Thymus (tissue), 11 donors: ENCODE measurements around the gene LMLN. TPM values are rescaled to one million over a fixed set of nuclear protein-coding genes. Genes with fewer than 3 reads are reported as not detected.
"Not testable (repeated sequence)": the region's sequence is repeated elsewhere in the genome, so short reads cannot be mapped to it uniquely, and the experiment has no call there.

Experiments
- DNase-seq, 9 donors: peaks; one replicate each; pipeline ENCODE4 v3.0.0-alpha.2; 2013; ENCODE audit warnings: low spot score in 9 of 9, low read depth in 6 of 9, missing footprints in 1 of 9
- H3K27ac ChIP-seq, 2 donors: one replicate each; pipeline ENCODE4 v1.5.1; 2013; ENCODE audit warnings: control low read depth in 1 of 2, low read depth in 1 of 2, low read length in 1 of 2, mild to moderate bottlenecking in 1 of 2, moderate library complexity in 1 of 2
- H3K27me3 ChIP-seq, 2 donors: one replicate each; pipeline ENCODE4 v1.5.1; 2013; ENCODE audit warnings: low read length in 1 of 2; ENCODE audit not compliant: control insufficient read depth in 2 of 2, insufficient read depth in 1 of 2
- H3K36me3 ChIP-seq, 2 donors: one replicate each; pipeline ENCODE4 v1.5.1; 2013; ENCODE audit warnings: low read length in 1 of 2, mild to moderate bottlenecking in 1 of 2, moderate library complexity in 1 of 2; ENCODE audit not compliant: control insufficient read depth in 2 of 2, insufficient read depth in 2 of 2
- H3K4me1 ChIP-seq, 2 donors: one replicate each; pipeline ENCODE4 v1.5.1; 2013; ENCODE audit warnings: low read length in 2 of 2; ENCODE audit not compliant: control insufficient read depth in 2 of 2, insufficient read depth in 2 of 2
- H3K4me3 ChIP-seq, 2 donors: one replicate each; pipeline ENCODE4 v1.5.1; 2013; ENCODE audit warnings: low read length in 2 of 2, control low read depth in 1 of 2, mild to moderate bottlenecking in 1 of 2
- H3K9me3 ChIP-seq, 2 donors: one replicate each; pipeline ENCODE4 v1.5.1; 2013; ENCODE audit warnings: low read length in 1 of 2, mild to moderate bottlenecking in 1 of 2; ENCODE audit not compliant: control insufficient read depth in 2 of 2, insufficient read depth in 1 of 2
- WGBS: extraction: QIAGEN DNeasy Blood & Tissue Kit; methylation state at CpG from one replicate; pipeline ENCODE4 v1.1.7; 2013; 5-methylcytosine and 5-hydroxymethylcytosine counted together
- polyA plus RNA-seq: library from polyadenylated mRNA; stranded (reverse); fragments of 200-250 nt; gene quantifications from one replicate; pipeline ENCODE4 v1.2.3, GENCODE V29; 2013
- total RNA-seq: library from RNA; stranded (reverse); fragments of 120-200 nt; gene quantifications from one replicate; pipeline ENCODE4 v1.2.4, GENCODE V29; 2013
- donor health status: healthy.

LMLN gene
- total and polyA plus RNA-seq, 2 donors: 1.4 to 2.2 TPM

DNA sequence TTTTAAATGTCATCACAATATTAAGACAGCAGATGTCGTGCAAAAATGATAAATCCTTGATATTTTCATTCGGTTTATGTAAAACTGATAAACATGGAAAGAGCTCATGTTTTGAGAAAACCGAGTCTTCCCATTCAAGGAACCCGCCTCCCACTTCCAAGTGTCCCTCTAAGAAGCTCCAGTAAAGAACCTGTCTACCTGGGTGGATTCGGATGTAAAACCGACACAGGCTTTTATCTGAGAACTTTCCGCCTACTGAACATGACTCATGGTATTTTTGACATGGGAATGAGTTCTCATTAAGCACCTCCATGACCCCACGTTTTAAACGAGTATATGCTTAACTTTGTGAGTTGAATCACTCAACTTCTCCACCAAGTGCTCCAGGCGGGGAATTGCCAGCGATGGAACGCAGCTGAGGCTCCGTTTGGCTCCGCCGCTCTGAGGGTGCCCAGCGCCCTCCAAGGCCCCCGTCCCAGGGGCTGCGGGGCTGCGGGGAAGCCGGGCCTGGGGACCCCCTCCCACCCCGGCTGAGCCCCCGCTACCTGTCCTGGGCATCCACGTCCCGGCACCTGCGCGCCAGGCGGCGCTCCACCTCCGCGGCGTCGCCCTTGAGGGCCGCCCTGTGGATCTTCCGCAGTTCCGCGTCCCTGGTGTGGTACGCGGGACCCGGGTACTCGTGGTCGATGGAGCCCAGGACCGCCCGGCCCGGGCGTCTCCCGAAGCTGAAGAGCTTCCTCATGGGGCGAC, 119.9 kb downstream of the LMLN start:
- Histone ChIP-seq H3K36me3 (no peaks in the 10 kb centered on the region), H3K4me3 (peak overlapping the region; percentile 35 to 46), H3K27me3 (peaks cover 25 to 69% of the 10 kb centered on the region in 2 donors), H3K27ac (no peak overlapping the region), H3K9me3 (peaks cover 3 to 14% of the 10 kb centered on the region in 2 donors), H3K4me1 (peaks cover 5 to 6% of the 10 kb centered on the region in 2 donors)
- peak in 4 of 9 donors; percentile 3 to 36 (median 18) for DNase-seq
- 9% methylated on average over 47 of the region's 47 CpGs for WGBS

DNA sequence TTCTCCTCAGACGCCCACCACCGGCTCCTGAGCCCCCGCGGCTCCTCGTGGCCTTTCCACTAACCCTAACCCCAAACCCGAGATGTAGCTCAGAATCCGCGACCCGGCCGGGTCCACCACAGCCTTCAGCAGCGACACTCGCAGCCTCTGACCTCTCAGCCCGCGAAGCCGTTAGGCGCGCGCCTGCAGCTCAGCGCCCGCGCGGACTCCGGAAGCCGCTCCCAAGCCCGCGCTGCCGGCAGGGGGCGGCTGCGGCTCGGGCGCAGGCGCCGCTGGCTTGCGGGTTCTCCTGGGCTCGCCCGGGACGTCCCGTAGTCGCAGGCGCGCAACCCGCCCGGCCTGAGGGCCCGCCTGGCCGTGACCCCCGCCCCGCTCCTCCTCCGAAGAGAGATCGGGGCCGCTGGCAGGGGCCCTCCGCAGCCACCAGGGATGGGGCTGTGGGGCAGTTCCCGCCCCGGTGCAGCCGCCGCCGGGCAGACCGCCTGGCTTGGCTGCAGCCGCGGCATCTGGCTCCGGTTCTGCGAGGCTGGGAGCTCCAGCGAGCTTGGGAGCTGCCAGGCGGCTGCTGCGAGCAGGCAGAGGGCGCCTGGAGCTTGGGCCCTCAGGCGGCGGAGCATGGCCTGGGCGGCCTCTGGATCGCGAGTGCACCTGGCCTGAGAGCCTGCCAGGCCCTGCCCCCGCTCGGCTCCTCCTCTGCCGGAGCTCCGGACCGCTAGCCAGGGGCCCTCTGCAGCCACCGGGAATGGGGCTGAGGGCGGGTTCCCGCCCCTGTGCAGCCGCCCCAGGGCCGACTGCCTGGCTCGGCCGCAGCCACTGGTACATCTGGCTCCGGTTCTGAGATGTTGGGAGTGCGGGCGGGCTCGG, 120.7 kb downstream of the LMLN start:
- H3K36me3 ChIP-seq: no peaks in the 10 kb centered on the region
- H3K27ac ChIP-seq: no peak overlapping the region
- H3K4me3 ChIP-seq: peak overlapping the region; percentile 35 to 46
- 2% methylated on average over 86 of the region's 86 CpGs for WGBS
- peak in 8 of 9 donors; percentile 37 to 86 (median 68) for DNase-seq
- peaks cover 25 to 66% of the 10 kb centered on the region in 2 donors for H3K27me3 ChIP-seq
- H3K4me1 ChIP-seq: peaks cover 5 to 6% of the 10 kb centered on the region in 2 donors
- H3K9me3 ChIP-seq: peaks cover 3 to 14% of the 10 kb centered on the region in 2 donors

DNA sequence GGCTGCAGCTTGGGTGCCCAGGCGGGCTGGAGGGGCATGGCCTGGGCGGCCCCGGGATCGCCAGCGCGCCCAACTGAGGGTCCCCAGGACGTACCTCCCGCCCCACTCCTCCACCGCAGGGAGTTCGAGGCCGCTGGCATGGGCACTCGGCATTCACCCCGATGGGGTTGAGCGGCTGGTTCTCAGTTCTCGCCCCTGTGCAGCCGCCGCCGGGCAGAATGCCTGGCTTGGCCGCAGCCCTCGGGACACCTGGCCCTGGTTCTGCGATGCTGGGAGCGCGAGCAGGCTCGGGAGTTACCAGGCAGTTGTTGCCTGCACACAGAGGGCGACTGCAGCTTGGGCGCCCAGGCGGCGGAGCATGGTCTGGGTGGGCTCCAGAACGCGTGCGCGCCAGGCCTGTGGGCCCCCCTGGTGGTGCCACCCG, 121.4 kb downstream of the LMLN start:
- peaks cover 3 to 14% of the 10 kb centered on the region in 2 donors for H3K9me3 ChIP-seq
- 34% methylated on average over 33 of the region's 33 CpGs for WGBS
- H3K36me3 ChIP-seq: no peaks in the 10 kb centered on the region
- H3K27ac ChIP-seq: no peak overlapping the region
- H3K27me3 ChIP-seq: peaks cover 25 to 59% of the 10 kb centered on the region in 2 donors
- DNase-seq: no peak
- no peak overlapping the region for H3K4me3 ChIP-seq
- peaks cover 5 to 6% of the 10 kb centered on the region in 2 donors for H3K4me1 ChIP-seq

DNA sequence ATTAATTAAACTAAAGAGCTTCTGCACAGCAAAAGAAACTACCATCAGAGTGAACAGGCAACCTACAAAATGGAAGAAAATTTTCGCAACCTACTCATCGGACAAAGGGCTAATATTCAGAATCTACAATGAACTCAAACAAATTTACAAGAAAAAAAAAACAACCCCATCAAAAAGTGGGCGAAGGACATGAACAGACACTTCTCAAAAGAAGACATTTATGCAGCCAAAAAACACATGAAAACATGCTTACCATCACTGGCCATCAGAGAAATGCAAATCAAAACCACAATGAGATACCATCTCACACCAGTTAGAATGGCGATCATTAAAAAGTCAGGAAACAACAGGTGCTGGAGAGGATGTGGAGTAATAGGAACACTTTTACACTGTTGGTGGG, 122.2 kb downstream of the LMLN start:
- 97% methylated on average over 3 of the region's 4 CpGs for WGBS
- peaks cover 3 to 14% of the 10 kb centered on the region in 2 donors for H3K9me3 ChIP-seq
- peaks cover 27 to 52% of the 10 kb centered on the region in 2 donors for H3K27me3 ChIP-seq
- H3K4me1 ChIP-seq, H3K27ac ChIP-seq, H3K36me3 ChIP-seq, H3K4me3 ChIP-seq, DNase-seq: not testable (repeated sequence)

DNA sequence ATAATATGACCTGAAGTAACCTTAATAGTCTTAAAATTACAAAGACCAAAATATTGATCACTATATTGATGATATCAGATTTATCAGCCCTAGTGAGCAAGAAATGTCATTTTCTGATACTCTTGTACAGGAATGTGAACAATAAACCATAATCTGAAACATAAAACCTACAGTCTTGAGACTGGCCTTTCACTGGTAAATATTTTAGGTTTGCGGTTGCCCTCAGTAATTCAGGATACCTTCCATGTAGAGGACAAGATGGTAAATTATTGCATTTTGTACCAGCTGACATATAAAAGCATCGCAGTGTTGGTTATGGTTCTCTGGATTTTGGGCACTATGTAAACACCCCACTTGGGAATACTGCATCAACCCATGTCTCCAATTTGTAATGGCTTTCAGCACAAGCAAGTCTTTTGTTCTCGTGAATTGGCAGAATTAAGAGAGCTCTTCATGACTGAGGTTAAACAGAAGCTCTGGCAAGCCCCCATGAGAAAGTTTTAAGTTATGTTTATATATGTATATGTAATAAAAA, 128.5 kb downstream of the LMLN start:
- Histone ChIP-seq H3K27ac (no peak overlapping the region), H3K36me3 (no peaks in the 10 kb centered on the region), H3K9me3 (no peaks in the 10 kb centered on the region), H3K27me3 (peaks cover 8 to 11% of the 10 kb centered on the region in 2 donors), H3K4me1 (no peaks in the 10 kb centered on the region), H3K4me3 (no peak overlapping the region)
- WGBS: 89% methylated on average over 3 of the region's 3 CpGs
- no peak for DNase-seq

DNA sequence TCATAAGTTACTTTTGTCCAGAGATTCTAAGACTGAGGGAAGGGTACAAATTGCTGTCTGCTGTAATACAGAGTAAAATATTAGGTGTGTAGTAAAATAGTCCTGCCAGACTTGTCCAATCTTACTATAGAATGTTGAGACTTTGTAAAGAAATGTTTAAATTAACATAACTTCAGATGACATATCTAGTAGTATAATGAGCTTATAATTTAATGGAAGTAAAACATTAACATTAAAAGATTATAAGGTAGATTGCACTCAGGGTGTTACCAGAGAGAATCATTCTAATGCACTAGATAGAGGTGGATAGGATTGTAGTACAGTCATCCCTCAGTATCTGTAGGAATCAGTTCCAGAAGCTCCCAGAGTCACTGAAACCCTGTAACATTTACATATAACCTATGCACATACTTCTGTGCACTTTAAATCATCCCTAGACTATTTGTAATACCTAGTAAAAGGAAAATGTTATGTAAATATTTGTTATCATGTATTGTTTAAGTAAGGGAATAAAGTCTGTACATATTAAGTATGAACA, 130.8 kb downstream of the LMLN start:
- H3K27me3 ChIP-seq: peaks cover 8% of the 10 kb centered on the region in 2 donors
- H3K4me3 ChIP-seq: no peak overlapping the region
- no peaks in the 10 kb centered on the region for H3K9me3 ChIP-seq
- no peak for DNase-seq
- H3K4me1 ChIP-seq: no peaks in the 10 kb centered on the region
- H3K27ac ChIP-seq: no peak overlapping the region
- no peaks in the 10 kb centered on the region for H3K36me3 ChIP-seq

DNA sequence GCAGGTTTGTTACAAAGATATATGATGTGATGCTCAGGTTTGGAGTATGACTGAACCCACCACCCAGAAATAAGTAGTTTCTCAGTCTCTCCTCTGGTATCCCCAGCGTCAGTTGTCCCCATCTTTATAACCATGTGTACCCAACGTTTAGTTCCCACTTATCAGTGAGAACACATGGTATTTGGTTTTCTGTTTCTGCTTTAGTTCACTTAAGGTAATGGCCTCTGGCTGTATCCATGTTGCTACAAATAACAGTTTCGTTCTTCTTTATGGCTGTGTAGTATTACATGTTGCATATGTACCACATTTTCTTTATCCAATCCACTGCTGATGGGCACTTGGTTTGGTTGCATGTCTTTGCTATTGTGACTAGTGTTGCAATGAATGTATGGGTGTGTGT, 132.3 kb downstream of the LMLN start:
- H3K36me3 ChIP-seq: no peaks in the 10 kb centered on the region
- no peak overlapping the region for H3K4me3 ChIP-seq
- no peak overlapping the region for H3K27ac ChIP-seq
- H3K9me3 ChIP-seq: no peaks in the 10 kb centered on the region
- H3K4me1 ChIP-seq: no peaks in the 10 kb centered on the region
- 69% methylated on average over 3 of the region's 3 CpGs for WGBS
- H3K27me3 ChIP-seq: peaks cover 5 to 8% of the 10 kb centered on the region in 2 donors
- DNase-seq: no peak

DNA sequence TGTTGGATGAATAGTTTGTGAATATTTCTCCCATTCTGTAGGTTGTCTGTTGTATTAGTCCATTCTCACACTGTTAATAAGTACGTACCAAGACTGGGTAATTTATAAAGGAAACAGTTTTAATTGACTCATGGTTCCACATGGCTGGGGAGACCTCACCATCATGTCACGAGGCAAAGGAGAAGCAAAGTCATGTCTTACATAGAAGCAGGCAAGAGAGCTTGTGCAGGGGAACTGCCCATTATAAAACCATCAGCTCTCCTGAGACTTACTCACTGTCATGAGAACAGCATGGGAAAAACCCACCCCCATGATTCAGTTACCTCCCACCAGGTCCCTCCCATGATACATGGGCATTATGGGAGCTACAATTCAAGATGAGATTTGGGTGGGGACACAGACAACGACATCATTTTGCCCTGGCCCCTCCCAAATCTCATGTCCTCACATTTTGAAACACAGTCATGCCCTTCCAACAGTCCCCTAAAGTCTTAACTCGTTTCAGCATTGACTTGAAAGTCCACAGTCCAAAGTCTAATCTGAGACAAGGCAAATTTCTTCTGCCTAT, 133.2 kb downstream of the LMLN start:
- no peak overlapping the region for H3K27ac ChIP-seq
- H3K9me3 ChIP-seq: no peaks in the 10 kb centered on the region
- no peaks in the 10 kb centered on the region for H3K36me3 ChIP-seq
- DNase-seq: no peak
- WGBS: 79% methylated on average over 4 of the region's 4 CpGs
- no peaks in the 10 kb centered on the region for H3K4me1 ChIP-seq
- H3K27me3 ChIP-seq: peaks cover 2 to 4% of the 10 kb centered on the region in 2 donors
- no peak overlapping the region for H3K4me3 ChIP-seq
